ENCODE data around the gene SLCO2A1. TPM values are rescaled to one million over a fixed set of nuclear protein-coding genes. Genes with fewer than 3 reads are reported as not detected.

The SLCO2A1 gene
- total RNA-seq, 1 experiment from 2014 or later, result not detected

GRCh38 chr3:133991637-133992036 lies 38.1 kb downstream of the SLCO2A1 start:
- no peak for DNase-seq

DNA sequence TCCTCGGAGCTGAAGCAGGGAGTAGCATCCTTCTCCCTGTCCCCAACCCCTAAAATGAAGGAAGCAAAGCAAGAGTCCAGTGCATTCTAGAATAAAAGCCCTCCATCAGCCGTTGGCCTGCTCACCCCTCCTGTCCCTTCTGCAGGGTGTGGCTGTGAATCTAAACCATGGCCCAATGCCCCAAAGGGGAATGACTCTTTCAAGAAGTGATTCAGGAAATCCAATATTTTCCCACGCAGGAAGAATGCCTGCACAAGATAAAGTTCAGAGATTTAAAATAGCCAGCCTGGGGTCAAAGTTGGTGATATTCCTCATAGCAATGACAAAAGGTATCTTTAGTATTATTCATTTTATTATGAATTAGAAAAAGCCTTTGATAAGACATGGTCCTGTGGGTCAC lies 38.5 kb downstream of the SLCO2A1 start:
- Histone ChIP-seq H3K27ac (no peak overlapping the region), H3K9me3 (replicated peaks) (no peaks in the 10 kb centered on the region), H3K4me1 (peaks cover 4% of the 10 kb centered on the region; the same call in 1 of the 2 replicates), H3K36me3 (no peaks in the 10 kb centered on the region), H3K27me3 (0 out of 2 replicates have a peak, but pooled peaks cover 2% of the 10 kb centered on the region), H3K4me3 (no peak overlapping the region)
- DNase-seq, result no peak

More at GRCh38 chr3:133991637-133992036, 38.1 kb downstream of the SLCO2A1 start:
- H3K4me1 ChIP-seq, result peaks cover 7% of the 10 kb centered on the region; the same call in 1 of the 2 replicates
- H3K9me3 ChIP-seq (replicated peaks), result no peaks in the 10 kb centered on the region
- H3K27ac ChIP-seq, result no peak overlapping the region
- no peaks in the 10 kb centered on the region for H3K36me3 ChIP-seq
- H3K27me3 ChIP-seq, result 0 out of 2 replicates have a peak, but pooled peaks cover 2% of the 10 kb centered on the region
- H3K4me3 ChIP-seq, result no peak overlapping the region

DNA sequence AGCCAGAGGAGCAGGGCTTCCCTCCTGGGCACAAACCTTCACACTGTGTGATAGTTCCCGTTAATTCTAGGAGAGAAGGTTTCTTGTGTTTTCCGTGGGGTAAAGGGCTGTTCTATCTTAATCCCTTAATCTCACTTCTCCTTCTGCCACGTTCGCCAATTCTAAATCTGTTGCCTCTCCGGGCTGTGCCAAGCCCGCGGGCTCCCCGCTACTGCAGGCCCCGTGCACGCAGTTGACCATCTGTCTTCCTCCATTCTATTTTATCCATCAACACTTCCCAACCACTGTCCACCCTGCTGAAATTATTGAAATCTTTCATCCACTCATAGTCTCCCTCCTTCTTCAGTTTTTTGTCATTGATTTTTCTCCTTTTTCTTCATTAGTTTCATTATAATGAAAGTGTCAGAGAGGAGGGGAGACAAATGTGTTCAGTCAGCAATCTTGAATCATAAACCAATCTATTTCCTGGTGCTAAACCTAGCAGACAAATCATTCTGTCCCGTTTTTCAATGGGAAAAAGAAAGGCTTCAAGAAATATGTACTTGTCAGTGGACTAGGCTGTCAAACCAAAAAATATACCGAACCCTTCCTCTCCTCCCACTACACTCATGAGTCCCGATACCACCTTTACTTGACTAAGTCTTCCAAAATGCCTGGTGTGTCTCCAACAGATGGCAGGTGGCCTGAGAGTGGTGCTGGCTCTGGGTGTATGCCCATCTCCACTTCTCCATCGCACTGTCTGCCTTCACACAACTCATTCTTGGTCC lies 39.6 kb downstream of the SLCO2A1 start:
- Histone ChIP-seq H3K4me3 (no peak overlapping the region), H3K4me1 (no peaks in the 10 kb centered on the region), H3K27ac (no peak overlapping the region), H3K36me3 (no peaks in the 10 kb centered on the region), H3K27me3 (0 out of 2 replicates have a peak, but pooled peaks cover 2% of the 10 kb centered on the region), H3K9me3 (replicated peaks) (no peaks in the 10 kb centered on the region)
- no peak for DNase-seq

GRCh38 chr3:133988631-133989161 lies 41.0 kb downstream of the SLCO2A1 start:
- Histone ChIP-seq H3K27ac (no peak overlapping the region), H3K4me1 (no peaks in the 10 kb centered on the region), H3K4me3 (no peak overlapping the region), H3K9me3 (replicated peaks) (no peaks in the 10 kb centered on the region), H3K36me3 (no peaks in the 10 kb centered on the region), H3K27me3 (0 out of 2 replicates have a peak, but pooled peaks cover 2% of the 10 kb centered on the region)
- no peak for DNase-seq

- Histone ChIP-seq H3K27ac (no peak overlapping the region), H3K9me3 (replicated peaks) (no peaks in the 10 kb centered on the region), H3K27me3 (0 out of 2 replicates have a peak, but pooled peaks cover 2% of the 10 kb centered on the region), H3K36me3 (no peaks in the 10 kb centered on the region), H3K4me1 (no peaks in the 10 kb centered on the region), H3K4me3 (no peak overlapping the region)
- DNase-seq, result no peak
Observed at GRCh38 chr3:133987948-133988484, 41.7 kb downstream of the SLCO2A1 start.

DNA sequence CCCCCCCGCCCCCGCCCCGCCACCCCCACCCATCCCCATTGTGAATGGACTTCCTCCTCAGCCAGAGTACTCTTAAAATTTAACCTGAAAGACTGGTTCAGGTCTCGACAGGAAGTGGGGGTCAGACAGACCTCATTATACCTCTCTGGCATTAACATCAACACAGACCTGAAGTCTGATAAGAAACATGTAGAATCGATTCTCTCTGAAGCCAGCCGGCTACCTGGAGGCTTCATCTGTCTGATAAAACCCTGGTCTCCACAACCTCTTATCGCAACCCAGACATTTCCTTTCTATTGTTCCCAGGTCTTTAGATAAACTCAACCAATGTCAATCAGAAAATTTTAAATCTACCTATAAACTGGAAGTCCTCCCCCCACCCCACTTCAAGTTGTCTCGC lies 42.6 kb downstream of the SLCO2A1 start:
- Histone ChIP-seq H3K27me3 (0 out of 2 replicates have a peak, but pooled peaks cover 2% of the 10 kb centered on the region), H3K9me3 (replicated peaks) (no peaks in the 10 kb centered on the region), H3K4me1 (no peaks in the 10 kb centered on the region), H3K27ac (no peak overlapping the region), H3K4me3 (no peak overlapping the region), H3K36me3 (no peaks in the 10 kb centered on the region)
- no peak for DNase-seq

GRCh38 chr3:133986311-133986710 lies 43.4 kb downstream of the SLCO2A1 start:
- Histone ChIP-seq H3K27ac (no peak overlapping the region), H3K27me3 (0 out of 2 replicates have a peak, but pooled peaks cover 2% of the 10 kb centered on the region), H3K4me3 (no peak overlapping the region), H3K9me3 (replicated peaks) (no peaks in the 10 kb centered on the region), H3K4me1 (no peaks in the 10 kb centered on the region), H3K36me3 (no peaks in the 10 kb centered on the region)
- no peak for DNase-seq

DNA sequence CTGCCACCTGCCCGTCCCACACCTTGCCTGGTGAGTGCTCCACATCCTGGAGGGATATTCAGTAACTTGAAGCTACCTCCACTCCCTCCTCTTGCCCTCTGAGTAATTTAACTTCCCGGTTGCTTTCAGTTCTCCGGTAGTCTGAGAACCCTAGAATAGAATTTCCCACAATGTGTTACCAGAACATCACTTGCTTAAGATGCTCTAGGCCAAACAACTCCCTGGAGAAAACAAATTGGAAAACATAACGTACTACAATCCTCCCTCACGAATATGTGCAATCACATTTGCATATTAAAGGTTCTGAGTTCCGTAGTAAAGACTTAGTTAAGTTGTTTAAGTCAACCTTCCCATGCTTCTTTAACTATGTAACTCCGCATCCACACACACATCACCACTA lies 44.8 kb downstream of the SLCO2A1 start:
- no peak overlapping the region for H3K27ac ChIP-seq
- 0 out of 2 replicates have a peak, but pooled peaks cover 2% of the 10 kb centered on the region for H3K27me3 ChIP-seq
- no peaks in the 10 kb centered on the region for H3K36me3 ChIP-seq
- no peak overlapping the region for H3K4me3 ChIP-seq
- DNase-seq, result no peak
- no peaks in the 10 kb centered on the region for H3K9me3 ChIP-seq (replicated peaks)
- no peaks in the 10 kb centered on the region for H3K4me1 ChIP-seq

GRCh38 chr3:133983576-133984560 lies 45.9 kb downstream of the SLCO2A1 start:
- Histone ChIP-seq H3K9me3 (replicated peaks) (no peaks in the 10 kb centered on the region), H3K27ac (no peak overlapping the region), H3K36me3 (no peaks in the 10 kb centered on the region), H3K4me1 (no peaks in the 10 kb centered on the region), H3K27me3 (0 out of 2 replicates have a peak, but pooled peaks cover 2% of the 10 kb centered on the region), H3K4me3 (no peak overlapping the region)
- no peak for DNase-seq

DNA sequence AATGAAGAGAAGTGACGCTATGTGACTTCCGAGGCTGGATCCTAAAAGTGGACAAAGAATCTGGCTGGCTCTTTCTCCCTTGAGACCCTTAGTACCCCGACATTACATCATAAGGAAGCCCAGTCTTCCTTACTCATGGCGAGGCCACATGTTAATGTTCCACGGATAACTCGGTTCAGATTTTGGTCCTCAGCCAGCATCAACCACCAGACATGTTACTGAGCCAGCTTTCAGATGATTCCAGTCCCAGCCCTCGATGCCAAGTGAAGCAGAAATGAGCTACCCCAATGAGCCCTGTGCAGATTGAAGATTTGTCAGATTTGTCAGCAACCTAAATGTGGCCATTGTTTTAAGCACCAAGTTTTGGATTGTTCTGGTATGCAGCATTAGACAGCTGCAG lies 46.6 kb downstream of the SLCO2A1 start:
- no peak overlapping the region for H3K27ac ChIP-seq
- no peak for DNase-seq
- H3K4me1 ChIP-seq, result no peaks in the 10 kb centered on the region
- H3K27me3 ChIP-seq, result 0 out of 2 replicates have a peak, but pooled peaks cover 2% of the 10 kb centered on the region
- no peak overlapping the region for H3K4me3 ChIP-seq
- no peaks in the 10 kb centered on the region for H3K36me3 ChIP-seq
- no peaks in the 10 kb centered on the region for H3K9me3 ChIP-seq (replicated peaks)

DNA sequence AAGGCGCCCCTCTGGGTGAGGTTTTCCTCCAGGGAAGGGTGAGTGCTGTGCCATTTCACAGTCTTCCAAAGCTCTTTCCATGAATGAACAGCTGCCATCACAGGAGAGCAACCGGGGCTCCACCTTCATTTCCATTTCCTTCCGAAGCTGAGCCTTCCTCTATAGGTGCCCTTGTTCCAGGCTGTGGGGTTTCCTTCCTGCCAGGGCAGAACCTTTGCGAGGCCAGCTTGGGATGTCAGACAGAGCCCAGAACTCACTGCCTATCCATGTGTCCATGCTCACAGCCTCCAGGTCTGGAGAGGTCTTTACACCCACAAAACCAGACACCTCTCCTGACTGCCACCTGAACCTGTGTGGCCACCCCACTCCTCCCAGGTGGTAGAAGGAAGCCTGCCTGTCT lies 49.2 kb downstream of the SLCO2A1 start:
- H3K4me1 ChIP-seq, result no peaks in the 10 kb centered on the region
- H3K9me3 ChIP-seq (replicated peaks), result no peaks in the 10 kb centered on the region
- H3K27me3 ChIP-seq, result no peaks in the 10 kb centered on the region
- no peak for DNase-seq
- no peak overlapping the region for H3K4me3 ChIP-seq
- H3K27ac ChIP-seq, result no peak overlapping the region
- H3K36me3 ChIP-seq, result no peaks in the 10 kb centered on the region

DNA sequence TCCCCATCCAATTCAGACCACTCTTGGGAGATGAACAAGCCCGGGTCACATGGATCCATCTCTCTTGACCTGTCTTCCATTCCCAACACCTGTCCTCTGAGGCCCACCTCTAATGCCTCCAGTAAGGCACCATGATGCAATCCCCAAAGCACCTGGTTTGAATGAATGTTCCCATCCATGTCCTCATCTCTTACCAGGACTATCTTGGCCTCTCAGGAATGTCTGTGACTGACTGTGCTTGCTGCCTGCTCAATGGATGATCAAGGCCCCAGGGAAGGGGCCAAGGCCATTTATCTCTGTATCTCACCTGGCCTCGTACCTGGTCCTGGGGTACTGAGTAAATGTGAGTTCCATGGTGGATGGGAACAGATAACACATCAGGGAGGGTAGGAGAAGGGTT lies 49.7 kb downstream of the SLCO2A1 start:
- no peaks in the 10 kb centered on the region for H3K36me3 ChIP-seq
- no peak overlapping the region for H3K27ac ChIP-seq
- DNase-seq, result no peak
- H3K27me3 ChIP-seq, result no peaks in the 10 kb centered on the region
- H3K4me3 ChIP-seq, result no peak overlapping the region
- H3K9me3 ChIP-seq (replicated peaks), result no peaks in the 10 kb centered on the region
- no peaks in the 10 kb centered on the region for H3K4me1 ChIP-seq

GRCh38 chr3:133979553-133979952 lies 50.2 kb downstream of the SLCO2A1 start:
- Histone ChIP-seq H3K9me3 (replicated peaks) (no peaks in the 10 kb centered on the region), H3K4me3 (no peak overlapping the region), H3K27ac (no peak overlapping the region), H3K4me1 (no peaks in the 10 kb centered on the region), H3K27me3 (no peaks in the 10 kb centered on the region), H3K36me3 (no peaks in the 10 kb centered on the region)
- DNase-seq, result no peak

- no peak for DNase-seq
- Histone ChIP-seq H3K4me3 (no peak overlapping the region), H3K36me3 (no peaks in the 10 kb centered on the region), H3K9me3 (replicated peaks) (no peaks in the 10 kb centered on the region), H3K4me1 (no peaks in the 10 kb centered on the region), H3K27me3 (no peaks in the 10 kb centered on the region), H3K27ac (no peak overlapping the region)
Observed at GRCh38 chr3:133977568-133977967, 52.2 kb downstream of the SLCO2A1 start.

Measured in SJCRH30 (cell line).